Chondrocyte (in vitro differentiated cells): Measurements from ENCODE around the gene CACNA1B. TPM values are rescaled to one million over a fixed set of nuclear protein-coding genes. Genes with fewer than 3 reads are reported as not detected.

Source experiments
- DNase-seq: peaks from one replicate; pipeline ENCODE4 v3.0.0; 2021; ENCODE audit warnings: mixed read lengths, low spot score
- H3K27ac Mint-ChIP-seq: one replicate; pipeline ENCODE4 v1.8.0; 2021; ENCODE audit warnings: mild to moderate bottlenecking, moderate library complexity, mixed read lengths; ENCODE audit not compliant: unreplicated experiment
- H3K27me3 Mint-ChIP-seq: 2 replicates; pipeline ENCODE4 v1.8.0; 2021; ENCODE audit warnings: low read depth, mixed read lengths
- H3K36me3 Mint-ChIP-seq: 2 replicates; pipeline ENCODE4 v1.8.0; 2021; ENCODE audit warnings: low read depth, mixed read lengths
- H3K4me1 Mint-ChIP-seq: 2 replicates; pipeline ENCODE4 v1.8.0; 2021; ENCODE audit warnings: low read depth, mild to moderate bottlenecking, mixed read lengths
- H3K4me3 Mint-ChIP-seq: one replicate; pipeline ENCODE4 v1.8.0; 2021; ENCODE audit warnings: mild to moderate bottlenecking, moderate library complexity, mixed read lengths; ENCODE audit not compliant: unreplicated experiment
- H3K9me3 Mint-ChIP-seq: 2 replicates; pipeline ENCODE4 v1.8.0; 2021; ENCODE audit warnings: low read depth, mixed read lengths
- CTCF ChIP-seq: fragments of 200-600 bp; sonication (generic); IDR thresholded peaks from 2 replicates; pipeline ENCODE4 v1.5.0; 2021; ENCODE audit warnings: antibody characterized with exemption, mild to moderate bottlenecking, moderate library complexity
- total RNA-seq: library from RNA; stranded (reverse); gene quantifications from 3 replicates; pipeline ENCODE4 v1.2.1, GENCODE V29; 2021

The CACNA1B gene
- total RNA-seq, 1 donor from 2014 or later, result 3.7 TPM

GRCh38 chr9:137984005-137984404, 106.4 kb downstream of the CACNA1B start:
- Mint-ChIP-seq H3K36me3 (peaks cover 12% of the 10 kb centered on the region), H3K27ac (no peak overlapping the region), H3K9me3 (peaks cover 7% of the 10 kb centered on the region), H3K27me3 (no peaks in the 10 kb centered on the region), H3K4me3 (no peak overlapping the region), H3K4me1 (peaks cover 6% of the 10 kb centered on the region)
- DNase-seq, result peak; percentile 70
- no peak for TF ChIP-seq CTCF

- H3K4me3 Mint-ChIP-seq, result no peak overlapping the region
- H3K9me3 Mint-ChIP-seq, result peaks cover 14% of the 10 kb centered on the region
- peaks cover 12% of the 10 kb centered on the region for H3K36me3 Mint-ChIP-seq
- no peaks in the 10 kb centered on the region for H3K27me3 Mint-ChIP-seq
- TF ChIP-seq CTCF, result no peak
- DNase-seq, result peak; percentile 57
- H3K27ac Mint-ChIP-seq, result no peak overlapping the region
- peaks cover 6% of the 10 kb centered on the region for H3K4me1 Mint-ChIP-seq
Measured at GRCh38 chr9:137984520-137985257, 107.1 kb downstream of the CACNA1B start.

GRCh38 chr9:137985637-137986071, 108.1 kb downstream of the CACNA1B start:
- Mint-ChIP-seq H3K36me3 (peaks cover 15% of the 10 kb centered on the region), H3K4me3 (no peak overlapping the region), H3K4me1 (peaks cover 6% of the 10 kb centered on the region), H3K27me3 (peaks cover 3% of the 10 kb centered on the region), H3K27ac (no peak overlapping the region), H3K9me3 (peaks cover 18% of the 10 kb centered on the region)
- peak; percentile 79 for DNase-seq
- no peak for TF ChIP-seq CTCF

- Mint-ChIP-seq H3K27ac (no peak overlapping the region), H3K4me1 (peaks cover 6% of the 10 kb centered on the region), H3K9me3 (peaks cover 20% of the 10 kb centered on the region), H3K4me3 (no peak overlapping the region), H3K36me3 (peaks cover 16% of the 10 kb centered on the region), H3K27me3 (peaks cover 5% of the 10 kb centered on the region)
- DNase-seq, result peak; percentile 80
- TF ChIP-seq CTCF, result no peak
Measured at GRCh38 chr9:137986268-137987099, 108.9 kb downstream of the CACNA1B start.

GRCh38 chr9:137987244-137988030, 109.9 kb downstream of the CACNA1B start:
- peaks cover 6% of the 10 kb centered on the region for H3K27me3 Mint-ChIP-seq
- no peak overlapping the region for H3K27ac Mint-ChIP-seq
- H3K36me3 Mint-ChIP-seq, result peaks cover 17% of the 10 kb centered on the region
- peak; percentile 46 for DNase-seq
- no peak for TF ChIP-seq CTCF
- peaks cover 20% of the 10 kb centered on the region for H3K9me3 Mint-ChIP-seq
- peaks cover 6% of the 10 kb centered on the region for H3K4me1 Mint-ChIP-seq
- H3K4me3 Mint-ChIP-seq, result no peak overlapping the region
